ENCODE results near the gene CITED4.

GRCh38 chr1:40906781-40907400, 44.7 kb upstream of the CITED4 start:
- TF ChIP-seq CTCF (conservative IDR thresholded peaks at IDR 0.05; ENCODE audit: low read length) = no peak
- no peak for TF ChIP-seq EZH2phosphoT487 (IDR thresholded peaks at IDR 0.05; ENCODE audit: borderline replicate concordance)

Measured in Loucy (cell line).